Panc1 (cell line): Measurements from ENCODE around the gene GOSR1.
"Not testable (repeated sequence)": the region's sequence is repeated elsewhere in the genome, so short reads cannot be mapped to it uniquely, and the experiment has no call there.

Experiments used
- POLR2AphosphoS5 ChIP-seq: IDR thresholded peaks from 2 replicates; pipeline ENCODE4 v1.6.1; 2012; ENCODE audit warnings: mild to moderate bottlenecking, low read depth, low read length, moderate library complexity
- TF ChIP-seq, protein P1 (sequence below): fragments of 450-650 bp; IDR thresholded peaks from 2 replicates; pipeline ENCODE4 v1.5.1; 2017; ENCODE audit warnings: mild to moderate bottlenecking
- TF ChIP-seq, protein P2 (sequence below), 2 experiments: IDR thresholded peaks; 2 replicates each; pipeline ENCODE4 v1.6.1; 2011 to 2012; ENCODE audit warnings: low read depth in 2 of 2, control low read depth in 1 of 2, low read length in 1 of 2, mild to moderate bottlenecking in 1 of 2, moderate library complexity in 1 of 2; ENCODE audit not compliant: insufficient read depth in 1 of 2

- not testable (repeated sequence) for TF ChIP-seq POLR2AphosphoS5
- TF ChIP-seq, protein P1, sequence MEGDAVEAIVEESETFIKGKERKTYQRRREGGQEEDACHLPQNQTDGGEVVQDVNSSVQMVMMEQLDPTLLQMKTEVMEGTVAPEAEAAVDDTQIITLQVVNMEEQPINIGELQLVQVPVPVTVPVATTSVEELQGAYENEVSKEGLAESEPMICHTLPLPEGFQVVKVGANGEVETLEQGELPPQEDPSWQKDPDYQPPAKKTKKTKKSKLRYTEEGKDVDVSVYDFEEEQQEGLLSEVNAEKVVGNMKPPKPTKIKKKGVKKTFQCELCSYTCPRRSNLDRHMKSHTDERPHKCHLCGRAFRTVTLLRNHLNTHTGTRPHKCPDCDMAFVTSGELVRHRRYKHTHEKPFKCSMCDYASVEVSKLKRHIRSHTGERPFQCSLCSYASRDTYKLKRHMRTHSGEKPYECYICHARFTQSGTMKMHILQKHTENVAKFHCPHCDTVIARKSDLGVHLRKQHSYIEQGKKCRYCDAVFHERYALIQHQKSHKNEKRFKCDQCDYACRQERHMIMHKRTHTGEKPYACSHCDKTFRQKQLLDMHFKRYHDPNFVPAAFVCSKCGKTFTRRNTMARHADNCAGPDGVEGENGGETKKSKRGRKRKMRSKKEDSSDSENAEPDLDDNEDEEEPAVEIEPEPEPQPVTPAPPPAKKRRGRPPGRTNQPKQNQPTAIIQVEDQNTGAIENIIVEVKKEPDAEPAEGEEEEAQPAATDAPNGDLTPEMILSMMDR = not testable (repeated sequence)
- TF ChIP-seq, protein P2, sequence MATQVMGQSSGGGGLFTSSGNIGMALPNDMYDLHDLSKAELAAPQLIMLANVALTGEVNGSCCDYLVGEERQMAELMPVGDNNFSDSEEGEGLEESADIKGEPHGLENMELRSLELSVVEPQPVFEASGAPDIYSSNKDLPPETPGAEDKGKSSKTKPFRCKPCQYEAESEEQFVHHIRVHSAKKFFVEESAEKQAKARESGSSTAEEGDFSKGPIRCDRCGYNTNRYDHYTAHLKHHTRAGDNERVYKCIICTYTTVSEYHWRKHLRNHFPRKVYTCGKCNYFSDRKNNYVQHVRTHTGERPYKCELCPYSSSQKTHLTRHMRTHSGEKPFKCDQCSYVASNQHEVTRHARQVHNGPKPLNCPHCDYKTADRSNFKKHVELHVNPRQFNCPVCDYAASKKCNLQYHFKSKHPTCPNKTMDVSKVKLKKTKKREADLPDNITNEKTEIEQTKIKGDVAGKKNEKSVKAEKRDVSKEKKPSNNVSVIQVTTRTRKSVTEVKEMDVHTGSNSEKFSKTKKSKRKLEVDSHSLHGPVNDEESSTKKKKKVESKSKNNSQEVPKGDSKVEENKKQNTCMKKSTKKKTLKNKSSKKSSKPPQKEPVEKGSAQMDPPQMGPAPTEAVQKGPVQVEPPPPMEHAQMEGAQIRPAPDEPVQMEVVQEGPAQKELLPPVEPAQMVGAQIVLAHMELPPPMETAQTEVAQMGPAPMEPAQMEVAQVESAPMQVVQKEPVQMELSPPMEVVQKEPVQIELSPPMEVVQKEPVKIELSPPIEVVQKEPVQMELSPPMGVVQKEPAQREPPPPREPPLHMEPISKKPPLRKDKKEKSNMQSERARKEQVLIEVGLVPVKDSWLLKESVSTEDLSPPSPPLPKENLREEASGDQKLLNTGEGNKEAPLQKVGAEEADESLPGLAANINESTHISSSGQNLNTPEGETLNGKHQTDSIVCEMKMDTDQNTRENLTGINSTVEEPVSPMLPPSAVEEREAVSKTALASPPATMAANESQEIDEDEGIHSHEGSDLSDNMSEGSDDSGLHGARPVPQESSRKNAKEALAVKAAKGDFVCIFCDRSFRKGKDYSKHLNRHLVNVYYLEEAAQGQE (IDR thresholded peaks at IDR 0.05; ENCODE audit: insufficient read depth in 1 of 2, low read depth in 2 of 2, low read length in 1 of 2) = not testable (repeated sequence)
Observed at GRCh38 chr17:30575648-30576325, 98.6 kb downstream of the GOSR1 start.
